Neuron (in vitro differentiated cells): ENCODE measurements around the gene DRGX.

Source experiments
- H2AFZ ChIP-seq: one replicate; pipeline ENCODE4 v1.6.1; 2013; ENCODE audit warnings: low read depth, mild to moderate bottlenecking, inconsistent platforms, low read length, moderate library complexity
- H3K27me3 ChIP-seq: one replicate; pipeline ENCODE4 v1.6.1; 2013; ENCODE audit warnings: low read length; ENCODE audit not compliant: insufficient read depth
- H3K36me3 ChIP-seq: one replicate; pipeline ENCODE4 v1.6.1; 2013; ENCODE audit warnings: low read length; ENCODE audit not compliant: insufficient read depth
- H3K4me1 ChIP-seq: one replicate; pipeline ENCODE4 v1.6.1; 2013; ENCODE audit warnings: low read length; ENCODE audit not compliant: insufficient read depth
- H3K4me3 ChIP-seq: 2 replicates; pipeline ENCODE4 v1.5.1; 2013; ENCODE audit warnings: mild to moderate bottlenecking, low read length, moderate library complexity
- H3K9me3 ChIP-seq: one replicate; pipeline ENCODE4 v1.6.1; 2013; ENCODE audit warnings: low read length

The DRGX gene

DNA sequence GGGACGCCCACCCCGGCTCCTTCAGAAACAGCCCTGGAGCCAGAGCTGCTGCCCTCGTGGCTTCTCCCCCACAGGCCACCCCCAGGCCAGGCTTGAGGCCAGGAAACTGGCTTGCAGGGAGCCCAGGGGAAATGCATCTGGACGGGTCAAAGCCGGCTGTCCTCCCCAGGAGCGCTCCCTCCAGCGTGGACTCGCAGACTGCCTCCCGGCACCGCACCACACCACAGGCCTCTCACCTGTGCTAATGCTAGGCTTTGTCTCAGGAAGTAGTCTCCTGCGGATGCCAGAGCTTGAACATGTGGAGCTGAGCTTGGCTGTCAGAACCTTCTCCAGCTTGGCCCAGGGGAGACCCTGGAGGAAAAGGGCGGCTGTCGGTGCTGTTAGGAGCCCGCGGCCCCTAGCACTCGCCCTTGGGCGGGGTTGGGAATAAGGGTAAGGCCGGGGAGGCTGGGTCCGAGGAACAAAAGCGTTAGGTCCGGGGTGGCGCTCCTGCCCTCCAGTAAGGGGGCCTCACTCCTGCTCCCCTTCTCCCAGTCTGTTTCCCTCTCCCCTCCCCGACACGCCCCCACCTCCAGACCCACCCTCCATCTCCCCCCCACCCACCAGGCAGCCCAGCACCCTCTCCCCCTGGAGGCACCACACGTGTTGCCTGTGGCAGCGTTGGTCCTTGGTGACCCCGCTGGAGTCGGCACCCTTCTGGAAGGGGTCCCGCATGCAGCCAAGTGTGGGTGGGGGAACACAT is 21.6 kb upstream of the DRGX start:
- H3K4me3 ChIP-seq = no peak overlapping the region
- no peaks in the 10 kb centered on the region for H3K36me3 ChIP-seq
- peaks cover 17% of the 10 kb centered on the region for H3K27me3 ChIP-seq
- no peaks in the 10 kb centered on the region for H3K9me3 ChIP-seq
- H2AFZ ChIP-seq = no peak overlapping the region
- H3K4me1 ChIP-seq = no peaks in the 10 kb centered on the region

DNA sequence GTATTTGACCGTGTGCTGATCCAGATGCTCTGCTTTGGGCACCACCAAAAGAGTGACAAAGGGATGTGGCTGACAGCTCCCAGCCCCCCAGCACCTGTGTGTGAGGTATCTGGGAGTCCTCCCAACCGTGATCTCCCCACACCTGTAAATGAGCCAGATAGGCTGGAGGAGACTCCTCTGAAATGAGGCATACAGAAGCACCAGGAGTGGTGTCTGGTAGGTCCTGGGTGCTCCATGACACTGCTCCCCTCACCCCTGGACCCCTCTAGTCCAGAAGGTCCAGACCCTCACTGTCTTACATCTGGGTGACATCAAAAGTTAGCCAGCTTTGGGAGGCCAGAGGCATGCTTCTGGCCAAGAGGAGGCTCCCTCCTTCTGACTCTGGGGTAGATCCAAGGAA is 20.0 kb upstream of the DRGX start:
- H3K4me3 ChIP-seq = no peak overlapping the region
- no peak overlapping the region for H2AFZ ChIP-seq
- peaks cover 20% of the 10 kb centered on the region for H3K27me3 ChIP-seq
- H3K9me3 ChIP-seq = no peaks in the 10 kb centered on the region
- no peaks in the 10 kb centered on the region for H3K4me1 ChIP-seq
- H3K36me3 ChIP-seq = no peaks in the 10 kb centered on the region

DNA sequence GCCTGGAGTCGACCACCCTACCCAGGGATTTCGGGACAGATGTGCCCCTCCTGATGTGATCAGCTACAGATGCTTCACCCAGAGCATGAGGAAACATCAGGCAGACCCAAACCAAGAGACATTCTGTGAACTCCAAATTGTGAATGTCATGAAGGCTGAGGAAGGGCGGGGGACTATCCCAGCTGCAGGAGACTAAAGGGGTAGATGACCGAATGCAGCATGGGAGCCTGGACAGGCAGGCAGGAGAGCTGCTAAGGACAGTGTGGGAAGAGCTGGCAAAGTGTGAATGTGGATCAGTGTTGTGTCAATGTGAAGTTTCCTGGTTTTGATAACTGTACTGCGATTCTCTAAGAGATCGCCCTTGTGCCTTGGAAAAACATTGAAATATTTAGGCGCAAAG is 19.2 kb upstream of the DRGX start:
- H3K4me3 ChIP-seq = no peak overlapping the region
- no peak overlapping the region for H2AFZ ChIP-seq
- peaks cover 20% of the 10 kb centered on the region for H3K27me3 ChIP-seq
- H3K36me3 ChIP-seq = no peaks in the 10 kb centered on the region
- H3K9me3 ChIP-seq = no peaks in the 10 kb centered on the region
- H3K4me1 ChIP-seq = no peaks in the 10 kb centered on the region

DNA sequence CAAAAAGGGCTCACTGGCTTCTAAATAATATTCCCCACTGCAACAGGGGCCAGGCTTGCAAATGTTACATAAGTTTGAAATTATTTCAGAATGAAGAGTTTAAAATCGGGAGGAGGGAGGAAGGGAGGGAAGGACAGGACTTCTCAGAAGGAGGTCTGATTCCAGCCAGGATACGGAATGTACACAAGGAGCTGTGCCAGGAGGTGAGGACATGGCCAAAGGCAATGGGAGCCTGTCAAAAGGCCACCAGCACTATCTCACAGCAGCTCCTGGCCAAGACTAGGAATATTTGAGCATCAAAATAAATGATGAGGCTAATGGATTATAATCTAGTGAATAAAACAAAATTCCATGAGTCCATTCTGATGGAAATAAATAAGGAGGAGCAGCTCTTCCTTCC is 18.6 kb upstream of the DRGX start:
- H3K9me3 ChIP-seq = no peaks in the 10 kb centered on the region
- H3K4me1 ChIP-seq = no peaks in the 10 kb centered on the region
- H3K36me3 ChIP-seq = no peaks in the 10 kb centered on the region
- H3K27me3 ChIP-seq = peaks cover 24% of the 10 kb centered on the region
- H3K4me3 ChIP-seq = no peak overlapping the region
- no peak overlapping the region for H2AFZ ChIP-seq

DNA sequence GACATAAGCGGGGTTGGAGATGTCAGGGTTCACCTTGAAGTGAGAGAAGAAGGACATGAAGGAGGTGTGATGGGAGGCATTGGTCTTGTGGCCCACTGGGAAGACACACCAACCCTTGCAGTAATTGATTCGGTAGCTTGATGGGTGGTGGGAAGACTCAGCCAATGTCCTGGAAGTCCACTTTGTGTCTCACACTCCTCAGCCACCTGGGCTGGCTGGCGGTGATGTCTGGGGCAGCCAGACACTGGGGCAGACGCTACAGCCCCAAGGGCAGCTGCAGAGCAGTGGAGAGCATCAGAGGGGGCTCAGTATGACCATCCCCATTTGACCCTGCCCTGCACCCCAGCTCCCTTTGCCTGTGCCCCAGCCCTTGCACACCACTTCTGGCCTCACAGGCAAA is 16.7 kb upstream of the DRGX start:
- no peaks in the 10 kb centered on the region for H3K4me1 ChIP-seq
- no peak overlapping the region for H3K4me3 ChIP-seq
- peaks cover 26% of the 10 kb centered on the region for H3K27me3 ChIP-seq

DNA sequence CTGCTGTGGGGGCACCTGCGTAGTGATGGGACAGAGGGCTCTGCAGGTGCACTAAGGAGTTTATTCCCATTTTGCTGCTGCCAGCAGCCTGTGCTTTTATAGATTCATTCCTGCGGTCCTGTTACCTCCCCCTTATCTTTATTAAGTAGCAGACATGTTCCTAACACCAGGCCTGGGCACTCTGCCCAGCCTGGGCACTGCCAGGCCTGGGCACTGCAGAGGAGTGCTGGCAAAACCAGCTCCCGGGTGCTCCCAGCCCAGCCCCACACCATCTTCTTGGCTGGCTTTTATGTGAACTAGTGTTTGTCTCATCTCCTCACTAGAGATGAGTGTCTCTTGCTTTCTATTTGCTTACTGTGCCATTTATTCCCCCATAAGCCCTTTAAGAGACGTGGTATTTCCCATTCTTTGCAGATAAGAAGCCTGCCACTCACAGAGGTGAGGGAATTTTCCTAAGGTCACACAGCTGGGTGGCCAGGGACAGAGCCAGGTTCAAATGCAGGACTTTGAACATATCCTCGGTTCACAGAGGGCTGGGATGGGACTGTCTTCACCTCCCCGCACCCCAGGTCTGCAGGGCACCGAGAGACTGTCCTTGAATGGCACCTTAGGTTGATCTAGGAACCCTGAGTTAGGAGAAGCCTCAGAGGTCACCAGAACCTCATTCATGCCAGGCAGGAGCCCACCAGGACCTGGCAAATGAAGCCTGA is 14.6 kb upstream of the DRGX start:
- no peaks in the 10 kb centered on the region for H3K9me3 ChIP-seq
- H3K4me3 ChIP-seq = no peak overlapping the region
- H2AFZ ChIP-seq = no peak overlapping the region
- no peaks in the 10 kb centered on the region for H3K4me1 ChIP-seq
- H3K27me3 ChIP-seq = peaks cover 30% of the 10 kb centered on the region
- no peaks in the 10 kb centered on the region for H3K36me3 ChIP-seq

More for the DNA sequence above, 16.7 kb upstream of the DRGX start:
- no peaks in the 10 kb centered on the region for H3K36me3 ChIP-seq
- H3K9me3 ChIP-seq = no peaks in the 10 kb centered on the region
- no peak overlapping the region for H2AFZ ChIP-seq

DNA sequence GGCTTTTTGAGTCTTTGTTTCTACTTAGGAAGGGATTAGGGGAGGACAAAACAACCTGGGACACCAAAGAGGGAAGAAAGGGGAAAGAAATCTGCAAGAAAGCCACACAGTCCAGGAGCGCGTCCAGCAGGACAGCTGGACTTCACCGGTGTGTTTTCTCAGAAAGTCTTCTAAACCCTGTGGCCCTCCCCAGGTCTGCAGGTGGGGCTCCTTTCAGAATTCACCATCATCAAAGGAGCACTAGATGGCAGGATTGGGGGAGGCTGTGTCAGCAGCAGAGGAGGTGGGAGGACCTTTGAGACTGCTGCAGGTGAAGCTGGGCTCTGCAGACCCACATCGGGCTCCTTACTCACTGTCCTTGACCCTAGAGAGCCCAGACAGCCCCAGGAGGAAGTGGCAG is 13.9 kb upstream of the DRGX start:
- Histone ChIP-seq H3K4me1 (no peaks in the 10 kb centered on the region), H3K36me3 (no peaks in the 10 kb centered on the region), H3K4me3 (no peak overlapping the region), H3K9me3 (no peaks in the 10 kb centered on the region), H3K27me3 (peaks cover 29% of the 10 kb centered on the region), H2AFZ (no peak overlapping the region)

DNA sequence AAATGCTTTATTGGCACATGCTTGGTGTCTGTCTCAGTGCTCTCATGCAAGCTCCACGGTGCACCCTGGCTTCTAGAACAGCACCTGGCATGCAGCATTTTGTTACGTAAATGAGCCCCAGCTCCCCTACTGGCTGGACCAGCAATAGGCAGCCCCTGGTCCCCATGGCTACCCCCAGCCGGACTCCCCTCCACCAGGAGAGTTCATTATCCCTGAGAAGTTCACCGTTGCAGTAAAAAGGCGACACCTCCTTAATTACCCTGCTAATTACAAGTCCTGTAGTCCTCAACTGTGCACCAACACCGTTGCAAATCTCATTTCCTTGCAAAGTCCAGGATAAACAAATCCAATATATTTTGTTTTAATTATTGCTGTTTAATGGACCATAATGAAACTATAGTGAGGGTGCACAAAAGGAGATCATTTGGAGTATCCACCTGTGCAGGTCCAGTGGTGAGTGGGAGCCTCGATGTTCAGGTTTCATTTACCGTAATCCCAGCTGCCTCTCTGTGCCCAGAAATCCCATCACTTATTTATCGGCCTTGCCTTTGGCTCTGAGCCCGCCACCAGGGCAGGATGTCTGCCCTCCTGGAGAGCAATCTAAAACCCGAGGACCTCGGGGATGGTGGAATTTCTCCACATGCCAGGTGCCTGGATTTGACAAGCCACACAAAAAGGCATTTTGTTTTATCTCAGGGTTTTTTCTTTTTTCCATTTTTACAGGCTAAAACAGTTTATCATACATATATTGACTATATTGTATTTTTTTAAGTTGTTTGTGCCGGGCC is 12.8 kb upstream of the DRGX start:
- peaks cover 28% of the 10 kb centered on the region for H3K27me3 ChIP-seq
- H3K9me3 ChIP-seq = no peaks in the 10 kb centered on the region
- no peak overlapping the region for H2AFZ ChIP-seq
- no peaks in the 10 kb centered on the region for H3K36me3 ChIP-seq
- H3K4me3 ChIP-seq = no peak overlapping the region
- H3K4me1 ChIP-seq = no peaks in the 10 kb centered on the region

DNA sequence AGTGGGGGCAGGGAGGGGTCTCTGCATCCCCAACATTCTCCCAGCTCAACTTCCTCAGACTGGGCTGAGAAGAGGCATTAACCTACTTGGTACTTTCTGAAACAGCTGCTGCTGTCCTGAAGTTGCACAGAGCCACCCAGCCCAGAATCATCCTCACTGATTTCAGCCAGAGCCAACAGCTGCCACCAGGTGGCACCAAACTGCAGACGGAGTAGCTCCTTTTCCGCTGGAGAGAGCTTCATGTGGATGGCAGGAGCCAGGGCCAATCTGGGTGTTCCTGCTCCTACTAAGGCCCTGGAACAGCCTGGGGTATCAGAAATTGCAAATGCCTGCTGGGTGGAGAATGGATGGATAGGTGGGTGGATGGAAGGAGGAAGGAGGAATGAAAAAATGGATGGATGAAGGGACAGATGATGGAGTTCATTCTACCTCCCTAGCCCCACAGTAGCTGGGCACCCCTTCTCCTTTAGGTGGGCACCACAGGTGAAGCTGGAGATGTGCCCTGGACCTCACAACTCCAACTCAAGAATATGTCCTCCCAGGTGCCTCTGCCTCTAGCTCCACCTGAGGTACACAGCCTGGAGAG is 11.8 kb upstream of the DRGX start:
- H3K27me3 ChIP-seq = peaks cover 27% of the 10 kb centered on the region
- H3K4me1 ChIP-seq = no peaks in the 10 kb centered on the region
- H2AFZ ChIP-seq = no peak overlapping the region
- H3K9me3 ChIP-seq = no peaks in the 10 kb centered on the region
- H3K36me3 ChIP-seq = no peaks in the 10 kb centered on the region
- no peak overlapping the region for H3K4me3 ChIP-seq

DNA sequence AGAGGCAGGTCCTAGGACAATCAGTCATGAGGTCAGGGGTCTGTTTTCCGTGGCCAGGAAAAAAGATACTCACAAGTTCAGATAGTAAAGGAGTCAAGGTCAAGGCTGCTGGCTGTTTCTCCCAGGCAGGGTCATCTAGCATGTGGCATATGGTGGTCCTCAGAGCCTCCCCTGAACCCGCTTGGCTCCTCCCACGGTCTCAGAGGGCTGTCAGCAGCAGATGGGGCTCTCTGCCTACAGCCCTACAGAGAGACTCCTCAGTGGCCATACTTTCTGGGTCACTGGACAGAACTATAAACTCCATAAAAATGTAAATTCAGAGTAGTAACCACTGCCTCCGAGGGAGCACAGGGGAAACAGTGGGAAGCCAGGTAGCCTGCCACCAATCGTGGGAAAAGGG is 11.3 kb upstream of the DRGX start:
- Histone ChIP-seq H3K9me3 (no peaks in the 10 kb centered on the region), H3K4me3 (no peak overlapping the region), H3K27me3 (peaks cover 27% of the 10 kb centered on the region), H2AFZ (no peak overlapping the region), H3K4me1 (no peaks in the 10 kb centered on the region), H3K36me3 (no peaks in the 10 kb centered on the region)

DNA sequence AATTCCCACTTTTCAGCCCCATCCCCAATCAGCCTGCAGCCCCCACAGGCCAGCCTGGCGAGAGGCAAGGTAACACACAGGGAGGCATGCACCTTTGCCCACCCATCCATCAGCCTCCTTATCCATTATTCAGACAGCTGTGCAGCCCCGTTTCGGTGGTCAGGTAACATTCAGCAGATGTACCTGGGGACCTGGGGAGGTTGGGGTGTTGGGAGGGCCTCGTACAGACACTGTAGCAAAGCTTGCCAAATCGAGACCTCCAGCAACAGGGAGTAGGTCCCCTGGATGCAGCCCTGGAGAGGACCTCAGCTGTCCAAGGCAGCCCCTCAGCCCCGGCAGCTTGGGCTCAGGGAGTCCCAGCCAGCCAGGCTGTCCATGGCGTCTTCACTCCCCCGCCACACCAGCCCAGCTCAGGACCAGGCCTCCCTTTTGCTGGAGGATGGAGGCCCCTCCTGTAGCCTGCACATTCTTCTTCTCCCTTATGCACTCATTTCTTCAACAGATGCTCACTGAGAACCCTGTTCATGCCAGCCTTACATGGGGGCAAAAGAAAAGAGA is 8.5 kb upstream of the DRGX start:
- no peaks in the 10 kb centered on the region for H3K4me1 ChIP-seq
- H3K27me3 ChIP-seq = peaks cover 45% of the 10 kb centered on the region
- no peak overlapping the region for H2AFZ ChIP-seq
- no peaks in the 10 kb centered on the region for H3K36me3 ChIP-seq
- no peak overlapping the region for H3K4me3 ChIP-seq
- no peaks in the 10 kb centered on the region for H3K9me3 ChIP-seq

DNA sequence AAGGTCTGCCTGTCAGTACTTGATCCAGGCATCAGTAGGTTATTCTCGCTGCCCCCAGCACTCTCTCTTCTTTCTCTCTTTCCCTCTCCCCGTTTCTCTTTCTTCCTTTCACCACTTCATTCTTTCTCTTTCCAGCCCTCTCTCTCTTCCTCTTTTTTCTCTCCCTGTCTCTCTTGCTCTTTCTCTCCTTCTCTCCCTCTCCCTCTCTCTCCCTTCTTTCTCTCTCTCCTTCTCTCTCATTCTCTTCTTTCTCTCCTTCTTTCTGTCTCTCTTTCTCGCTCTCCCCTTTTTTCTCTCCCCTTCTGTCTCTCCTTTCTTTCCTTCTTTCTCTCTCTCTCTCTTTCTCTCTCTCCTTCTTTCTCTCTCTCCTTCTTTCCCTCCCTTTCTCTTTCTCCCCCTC is 7.5 kb upstream of the DRGX start:
- no peaks in the 10 kb centered on the region for H3K9me3 ChIP-seq

DNA sequence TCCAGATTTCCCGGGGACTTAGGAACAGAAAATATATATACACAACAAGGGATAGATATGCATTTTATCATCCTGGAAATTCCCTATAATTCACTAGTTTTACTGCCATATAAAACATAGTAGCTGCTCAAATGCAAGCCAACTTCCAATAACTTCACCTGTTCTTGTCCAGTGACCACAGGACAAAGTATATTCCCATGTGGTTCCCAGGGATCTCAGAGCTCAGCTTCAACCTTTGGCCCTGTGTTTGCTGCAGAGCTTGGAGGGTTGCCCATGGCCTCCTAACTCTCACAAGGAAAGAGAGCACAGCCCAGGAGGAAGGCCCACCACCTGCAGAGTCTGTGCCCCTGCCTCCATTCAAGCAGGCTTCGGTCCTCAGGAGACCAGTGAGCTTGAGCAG is 4.5 kb upstream of the DRGX start:
- Histone ChIP-seq H3K9me3 (no peaks in the 10 kb centered on the region), H2AFZ (no peak overlapping the region), H3K27me3 (peaks cover 78% of the 10 kb centered on the region), H3K36me3 (no peaks in the 10 kb centered on the region), H3K4me1 (peaks cover 17% of the 10 kb centered on the region), H3K4me3 (no peak overlapping the region)

More for the DNA sequence above, 7.5 kb upstream of the DRGX start:
- Histone ChIP-seq H3K4me1 (peaks cover 2% of the 10 kb centered on the region), H3K4me3 (no peak overlapping the region), H3K36me3 (no peaks in the 10 kb centered on the region), H2AFZ (no peak overlapping the region), H3K27me3 (peaks cover 55% of the 10 kb centered on the region)
